ENCODE measurements around the gene ADISSP. TPM values are rescaled to one million over a fixed set of nuclear protein-coding genes. Genes with fewer than 3 reads are reported as not detected.

Gene ADISSP
- total RNA-seq, 1 donor from 2014 or later, result 93.0 TPM

GRCh38 chr20:3783068-3783489, 15.5 kb upstream of the ADISSP start:
- no peak for TF ChIP-seq CTCF (conservative IDR thresholded peaks at IDR 0.05)
- H3K4me3 Mint-ChIP-seq, result peak overlapping the region; percentile 84
- H3K27ac Mint-ChIP-seq (ENCODE audit: unreplicated experiment), result peak overlapping the region; percentile 86
- peaks cover 43% of the 10 kb centered on the region for H3K4me1 Mint-ChIP-seq
- H3K9me3 Mint-ChIP-seq, result no peaks in the 10 kb centered on the region
- DNase-seq (ENCODE audit: low read depth, low spot score), result no peak
- H3K36me3 Mint-ChIP-seq (ENCODE audit: low read depth), result peaks cover 2% of the 10 kb centered on the region
- peaks cover 32% of the 10 kb centered on the region for H3K27me3 Mint-ChIP-seq (ENCODE audit: low read depth)

GRCh38 chr20:3782597-3782996, 15.0 kb upstream of the ADISSP start:
- TF ChIP-seq CTCF (conservative IDR thresholded peaks at IDR 0.05), result no peak
- H3K36me3 Mint-ChIP-seq (ENCODE audit: low read depth), result peaks cover 2% of the 10 kb centered on the region
- peaks cover 37% of the 10 kb centered on the region for H3K27me3 Mint-ChIP-seq (ENCODE audit: low read depth)
- DNase-seq (ENCODE audit: low read depth, low spot score), result no peak
- peaks cover 42% of the 10 kb centered on the region for H3K4me1 Mint-ChIP-seq
- no peaks in the 10 kb centered on the region for H3K9me3 Mint-ChIP-seq
- H3K27ac Mint-ChIP-seq (ENCODE audit: unreplicated experiment), result no peak overlapping the region
- peak overlapping the region; percentile 63 for H3K4me3 Mint-ChIP-seq

- Mint-ChIP-seq H3K27ac (ENCODE audit: unreplicated experiment) (no peak within 1 kb of the TSS), H3K36me3 (ENCODE audit: low read depth) (peaks cover 2% of the 10 kb centered on the region), H3K4me3 (peak within 1 kb of the TSS; percentile 87), H3K4me1 (peaks cover 36% of the 10 kb centered on the region), H3K27me3 (ENCODE audit: low read depth) (peaks cover 50% of the 10 kb centered on the region), H3K9me3 (no peaks in the 10 kb centered on the region)
- TF ChIP-seq CTCF (conservative IDR thresholded peaks at IDR 0.05), result peak; percentile 52
- peak; percentile 67 for DNase-seq (ENCODE audit: low read depth, low spot score)
These were observed 13.8 kb upstream of the ADISSP start, which contains the start of gene SPEF1 for GRCh38 chr20:3781153-3781910. Gene SPEF1, minus strand, starts transcription at chr20:3781448. Its CDS starts 161 bp downstream, at chr20:3781287.

GRCh38 chr20:3778976-3779375, 11.4 kb upstream of the ADISSP start:
- peak overlapping the region; percentile 35 for H3K4me3 Mint-ChIP-seq
- peaks cover 27% of the 10 kb centered on the region for H3K4me1 Mint-ChIP-seq
- H3K36me3 Mint-ChIP-seq (ENCODE audit: low read depth), result peaks cover 2% of the 10 kb centered on the region
- H3K9me3 Mint-ChIP-seq, result no peaks in the 10 kb centered on the region
- TF ChIP-seq CTCF (conservative IDR thresholded peaks at IDR 0.05), result no peak
- H3K27me3 Mint-ChIP-seq (ENCODE audit: low read depth), result peaks cover 64% of the 10 kb centered on the region
- no peak overlapping the region for H3K27ac Mint-ChIP-seq (ENCODE audit: unreplicated experiment)
- no peak for DNase-seq (ENCODE audit: low read depth, low spot score)

GRCh38 chr20:3777716-3778629, 10.4 kb upstream of the ADISSP start:
- peak overlapping the region; percentile 65 for H3K4me3 Mint-ChIP-seq
- TF ChIP-seq CTCF (conservative IDR thresholded peaks at IDR 0.05), result no peak
- H3K36me3 Mint-ChIP-seq (ENCODE audit: low read depth), result no peaks in the 10 kb centered on the region
- peaks cover 22% of the 10 kb centered on the region for H3K4me1 Mint-ChIP-seq
- no peaks in the 10 kb centered on the region for H3K9me3 Mint-ChIP-seq
- peak; percentile 37 for DNase-seq (ENCODE audit: low read depth, low spot score)
- peaks cover 64% of the 10 kb centered on the region for H3K27me3 Mint-ChIP-seq (ENCODE audit: low read depth)
- H3K27ac Mint-ChIP-seq (ENCODE audit: unreplicated experiment), result no peak overlapping the region
